KG1 (cell line): Measurements from ENCODE around the gene E4F1.

ENCODE experiments used
- DNase-seq: peaks from one replicate; lab custom pipeline; 2025; lab: John Stamatoyannopoulos, UW

Gene E4F1, protein sequence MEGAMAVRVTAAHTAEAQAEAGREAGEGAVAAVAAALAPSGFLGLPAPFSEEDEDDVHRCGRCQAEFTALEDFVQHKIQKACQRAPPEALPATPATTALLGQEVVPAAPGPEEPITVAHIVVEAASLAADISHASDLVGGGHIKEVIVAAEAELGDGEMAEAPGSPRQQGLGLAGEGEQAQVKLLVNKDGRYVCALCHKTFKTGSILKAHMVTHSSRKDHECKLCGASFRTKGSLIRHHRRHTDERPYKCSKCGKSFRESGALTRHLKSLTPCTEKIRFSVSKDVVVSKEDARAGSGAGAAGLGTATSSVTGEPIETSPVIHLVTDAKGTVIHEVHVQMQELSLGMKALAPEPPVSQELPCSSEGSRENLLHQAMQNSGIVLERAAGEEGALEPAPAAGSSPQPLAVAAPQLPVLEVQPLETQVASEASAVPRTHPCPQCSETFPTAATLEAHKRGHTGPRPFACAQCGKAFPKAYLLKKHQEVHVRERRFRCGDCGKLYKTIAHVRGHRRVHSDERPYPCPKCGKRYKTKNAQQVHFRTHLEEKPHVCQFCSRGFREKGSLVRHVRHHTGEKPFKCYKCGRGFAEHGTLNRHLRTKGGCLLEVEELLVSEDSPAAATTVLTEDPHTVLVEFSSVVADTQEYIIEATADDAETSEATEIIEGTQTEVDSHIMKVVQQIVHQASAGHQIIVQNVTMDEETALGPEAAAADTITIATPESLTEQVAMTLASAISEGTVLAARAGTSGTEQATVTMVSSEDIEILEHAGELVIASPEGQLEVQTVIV

DNA sequence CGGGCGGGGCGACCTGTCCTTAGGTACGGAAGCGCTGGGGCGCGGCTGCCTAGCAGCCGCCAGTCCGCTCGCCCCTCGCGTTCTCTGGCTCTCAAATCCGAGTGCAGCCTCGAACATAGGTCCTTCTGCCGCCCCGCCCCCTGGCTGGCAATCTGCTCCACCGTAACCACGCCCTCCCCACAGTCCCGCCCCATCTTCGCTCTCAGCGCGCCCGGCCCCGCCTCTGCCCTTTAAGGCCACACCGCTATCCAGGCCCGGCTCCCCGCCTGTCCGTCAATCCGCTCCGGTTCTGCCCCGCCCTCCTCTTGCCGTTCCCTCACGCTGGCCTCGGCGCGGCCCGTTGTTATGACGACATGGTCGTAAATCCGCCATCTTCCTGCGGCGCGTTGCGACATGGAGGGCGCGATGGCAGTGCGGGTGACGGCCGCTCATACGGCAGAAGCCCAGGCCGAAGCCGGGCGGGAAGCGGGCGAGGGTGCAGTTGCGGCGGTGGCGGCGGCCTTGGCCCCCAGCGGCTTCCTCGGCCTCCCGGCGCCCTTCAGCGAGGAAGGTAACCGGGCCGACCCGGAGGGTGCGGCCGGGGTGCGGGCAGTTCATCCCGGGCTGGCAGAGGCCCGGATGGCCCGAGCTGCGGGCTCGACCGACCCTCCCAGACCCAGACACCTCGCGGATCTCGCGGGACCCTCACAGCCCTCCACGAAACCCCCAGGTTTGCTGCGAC lies at the start of gene E4F1:
Gene E4F1, plus strand, starts transcription at position 371 of the 721 bp plus-strand sequence. Its CDS starts 23 bp downstream, at position 394.
- DNase-seq: peak; percentile 94

- no peak for DNase-seq
Observed at GRCh38 chr16:2173916-2174315, 49.5 kb upstream of the E4F1 start.

DNA sequence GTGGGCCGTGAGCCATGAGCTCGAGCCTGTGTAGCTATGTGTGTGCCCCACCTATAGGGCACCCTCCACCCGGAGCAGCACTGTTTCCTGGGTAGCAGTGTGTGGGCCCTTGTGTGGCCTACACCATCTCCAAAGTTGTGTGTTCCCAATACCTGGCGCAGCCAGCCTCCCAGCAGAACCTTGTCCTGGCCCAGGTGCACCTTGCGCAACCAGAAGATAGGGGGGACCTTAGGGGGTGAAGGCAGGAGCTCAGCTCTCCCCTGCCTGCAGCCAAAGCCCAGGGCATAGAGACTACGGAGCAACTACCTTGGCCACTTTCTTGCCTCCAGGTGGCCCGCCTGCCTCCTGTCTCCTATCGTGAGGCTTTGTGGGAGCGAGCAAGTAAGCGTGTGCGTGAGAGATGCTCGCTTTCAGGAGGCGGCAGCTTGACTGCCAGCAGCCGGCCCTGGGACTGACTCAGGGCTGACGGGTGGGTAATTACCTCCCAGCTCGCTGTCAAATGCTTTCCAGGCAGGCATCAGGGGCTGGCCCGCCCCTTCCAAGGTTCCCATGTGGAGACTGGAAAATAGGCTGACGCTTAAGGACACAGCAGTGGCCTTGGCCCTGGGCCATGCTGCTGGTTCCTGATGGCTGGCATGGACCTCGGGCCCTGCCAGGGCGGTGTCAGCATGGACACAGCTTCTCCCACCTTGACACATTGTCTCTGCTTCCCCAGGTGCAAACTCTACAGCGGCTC lies 48.8 kb upstream of the E4F1 start:
- DNase-seq: no peak

GRCh38 chr16:2175454-2175853 lies 47.9 kb upstream of the E4F1 start:
- no peak for DNase-seq

DNA sequence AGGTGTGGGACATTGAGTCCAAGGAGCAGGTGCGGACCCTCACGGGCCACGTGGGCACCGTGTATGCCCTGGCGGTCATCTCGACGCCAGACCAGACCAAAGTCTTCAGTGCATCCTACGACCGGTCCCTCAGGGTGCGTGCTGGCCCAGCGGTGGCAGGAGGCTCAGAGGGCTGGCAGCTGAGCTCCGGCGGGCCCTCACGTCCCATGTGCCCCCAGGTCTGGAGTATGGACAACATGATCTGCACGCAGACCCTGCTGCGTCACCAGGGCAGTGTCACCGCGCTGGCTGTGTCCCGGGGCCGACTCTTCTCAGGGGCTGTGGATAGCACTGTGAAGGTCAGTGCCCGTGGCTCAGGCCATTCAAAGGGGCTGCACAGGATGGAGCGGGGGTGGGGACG lies 47.3 kb upstream of the E4F1 start:
- no peak for DNase-seq

DNA sequence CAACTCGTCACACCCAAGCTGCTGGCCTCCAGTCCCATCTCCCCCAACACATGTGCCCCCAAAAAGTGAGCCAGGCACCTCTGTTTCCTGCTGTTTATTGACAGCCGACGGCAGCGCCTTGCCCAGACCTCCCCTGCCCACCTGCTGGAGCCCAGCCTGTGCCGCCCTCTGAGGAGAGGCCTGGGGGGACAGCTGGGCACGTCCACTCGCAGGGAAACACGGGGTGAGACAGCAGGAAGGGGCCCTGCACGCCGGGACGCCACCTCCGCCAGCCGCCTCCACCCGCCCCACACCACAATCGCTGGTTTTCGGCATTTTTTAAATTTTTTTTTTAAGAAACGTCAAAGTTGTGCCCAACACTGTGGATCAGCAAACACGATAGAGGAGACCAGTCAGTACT lies 46.3 kb upstream of the E4F1 start:
- no peak for DNase-seq

GRCh38 chr16:2177561-2177960 lies 45.8 kb upstream of the E4F1 start:
- DNase-seq: no peak

- DNase-seq: no peak
Observed at GRCh38 chr16:2178321-2179106, 44.9 kb upstream of the E4F1 start.

DNA sequence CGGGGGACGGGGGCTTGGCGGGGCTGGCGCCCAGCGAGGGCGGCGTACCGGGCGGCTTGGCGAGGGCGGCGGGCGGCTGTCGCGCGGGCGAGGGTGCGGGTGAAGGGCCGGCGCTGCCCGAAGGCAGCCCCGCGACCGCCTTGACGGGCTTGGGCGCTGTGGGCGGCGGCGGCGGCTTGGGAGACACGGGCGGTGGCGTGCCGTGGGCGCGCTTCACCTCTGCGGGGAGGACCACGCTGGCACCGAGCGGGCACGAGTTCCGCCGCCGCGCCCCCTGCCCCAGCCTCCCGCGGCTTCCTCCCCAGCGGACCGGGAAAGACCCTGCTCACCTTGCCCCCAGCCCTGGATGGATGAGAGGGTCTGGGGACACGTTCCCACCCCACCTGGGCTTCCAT lies 44.3 kb upstream of the E4F1 start:
- no peak for DNase-seq

GRCh38 chr16:2179576-2179975 lies 43.8 kb upstream of the E4F1 start:
- no peak for DNase-seq

DNA sequence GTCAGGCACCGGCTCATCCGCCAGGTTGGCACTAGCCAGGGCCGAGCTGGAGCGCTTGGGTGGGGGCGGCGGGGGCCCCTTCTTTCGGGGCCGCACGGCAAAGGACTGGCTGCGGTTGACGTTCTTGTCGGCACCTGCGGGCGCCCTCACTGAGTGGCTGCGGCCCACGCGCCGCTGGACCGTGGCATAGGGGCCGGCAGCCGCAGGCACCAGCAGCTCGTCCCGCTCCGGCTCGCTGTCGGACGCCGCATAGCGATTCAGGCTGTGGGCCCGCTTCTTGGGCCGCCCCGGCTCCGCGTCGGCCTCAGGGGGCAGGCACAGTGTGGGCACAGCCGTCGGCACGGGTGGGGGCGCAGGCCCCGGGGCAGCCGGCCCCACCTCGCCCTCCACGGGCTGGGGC lies 42.9 kb upstream of the E4F1 start:
- DNase-seq: no peak

DNA sequence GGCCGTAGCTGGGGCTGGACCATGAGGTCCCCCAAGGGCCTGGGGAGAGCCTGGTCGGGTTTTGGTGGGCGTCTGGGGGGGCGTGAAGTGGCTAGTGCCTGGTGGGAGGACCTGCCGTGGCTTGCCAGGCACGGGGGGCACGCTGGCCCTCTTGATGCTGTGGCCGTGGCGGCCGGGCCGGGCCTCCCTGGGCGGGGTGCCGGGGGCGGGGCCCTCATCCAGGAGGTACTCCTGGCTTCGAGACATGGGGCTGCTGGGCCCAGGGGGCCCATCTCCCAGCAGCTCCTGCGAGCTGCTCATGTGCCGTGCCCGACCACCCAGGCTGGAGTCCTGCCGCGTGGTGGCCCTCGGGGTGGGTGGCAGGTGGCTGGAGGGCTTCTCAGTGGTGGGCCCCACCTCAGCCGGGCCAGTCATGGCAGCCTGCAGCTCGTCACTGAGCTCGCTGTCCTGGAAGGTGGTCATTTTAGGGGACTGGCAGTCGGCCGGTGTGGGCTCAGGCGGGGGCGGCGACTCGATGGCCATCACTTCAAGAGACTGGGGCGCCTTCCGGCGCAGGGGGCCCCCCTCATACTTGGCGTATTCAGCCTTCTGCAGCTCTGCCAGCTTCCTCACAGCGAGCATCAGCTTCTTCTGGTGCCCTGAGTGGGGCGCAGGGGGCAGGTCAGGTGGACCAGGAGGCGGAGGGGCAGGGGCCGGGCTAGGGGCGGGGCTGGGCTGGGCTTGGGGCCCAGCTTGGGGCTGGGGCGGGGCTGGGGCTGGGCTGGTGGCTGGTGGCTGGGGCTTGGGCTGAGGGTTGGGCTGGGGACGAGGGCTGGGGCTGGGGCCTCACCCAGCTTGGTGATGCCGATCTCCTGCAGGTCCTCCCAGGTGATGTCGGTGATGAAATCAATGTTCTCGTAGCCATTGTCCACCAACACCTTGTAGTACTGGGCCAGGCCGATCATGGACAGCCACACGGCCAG lies 42.1 kb upstream of the E4F1 start:
- no peak for DNase-seq

- DNase-seq: no peak
Observed at GRCh38 chr16:2181952-2182351, 41.4 kb upstream of the E4F1 start.

DNA sequence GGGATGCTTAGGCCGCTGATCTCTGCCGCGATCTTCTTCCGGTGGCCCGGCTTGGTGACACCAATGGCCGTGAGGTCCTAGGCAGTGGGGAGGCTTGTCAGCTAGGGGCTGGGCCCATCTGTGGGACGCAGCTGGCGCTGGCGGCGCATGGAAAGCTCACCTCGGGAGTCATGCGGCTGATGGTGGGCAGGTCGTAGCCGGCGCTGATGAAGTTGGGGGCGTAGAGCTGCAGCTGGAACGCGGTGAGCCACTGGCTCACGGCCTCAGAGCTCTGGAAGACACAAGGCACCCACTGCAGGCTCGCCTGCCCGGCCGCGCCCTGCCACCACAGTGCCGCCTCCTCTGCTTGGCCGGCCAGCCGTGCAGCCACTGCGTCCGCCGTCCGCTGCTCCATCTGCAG lies 39.7 kb upstream of the E4F1 start:
- DNase-seq: no peak

- no peak for DNase-seq
Observed at GRCh38 chr16:2184346-2184745, 39.0 kb upstream of the E4F1 start.

DNA sequence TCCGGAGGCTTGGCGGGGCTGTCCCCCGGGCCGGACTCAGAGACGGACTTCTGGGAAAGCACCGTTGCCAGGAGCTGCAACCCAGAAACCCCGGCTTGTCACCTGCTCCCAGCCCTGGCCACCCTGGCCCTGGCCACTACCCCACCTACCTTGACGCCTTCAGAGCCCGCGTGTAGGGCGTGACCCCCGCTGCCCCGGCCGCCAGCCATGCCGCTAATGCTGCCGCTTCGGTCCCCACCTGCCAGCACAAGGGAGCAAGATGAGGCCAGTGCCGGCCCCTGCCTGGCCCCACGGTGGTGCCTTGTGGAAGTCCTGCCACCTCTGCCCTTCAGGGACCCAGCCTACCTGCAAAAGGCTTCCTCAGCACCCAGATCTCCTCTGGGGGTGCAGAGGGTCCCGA lies 38.4 kb upstream of the E4F1 start:
- no peak for DNase-seq

GRCh38 chr16:2186064-2186463 lies 37.3 kb upstream of the E4F1 start:
- DNase-seq: no peak

- DNase-seq: no peak
Observed at GRCh38 chr16:2186505-2186904, 36.9 kb upstream of the E4F1 start.

- DNase-seq: no peak
Observed at GRCh38 chr16:2187212-2187611, 36.2 kb upstream of the E4F1 start.

DNA sequence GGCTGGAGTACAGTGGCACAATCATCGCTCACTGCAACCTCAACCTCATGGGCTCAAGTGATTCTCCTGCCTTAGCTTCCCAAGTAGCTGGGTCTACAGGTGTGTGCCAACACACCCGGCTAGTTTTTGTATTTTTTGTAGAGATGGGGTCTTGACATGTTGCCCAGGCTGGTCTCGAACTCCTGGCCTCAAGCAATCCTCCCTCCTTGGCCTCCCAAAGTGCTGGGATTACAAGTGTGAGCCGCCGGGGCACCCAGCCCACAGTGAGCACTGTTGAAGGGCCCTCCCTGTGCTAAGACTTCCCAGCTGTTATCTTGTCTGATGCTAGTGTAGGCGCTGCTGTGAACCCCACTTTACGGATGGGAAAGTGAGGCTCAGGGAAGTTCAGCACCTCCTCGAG lies 35.0 kb upstream of the E4F1 start:
- DNase-seq: no peak
